Sigmoid colon (tissue), 7 donors: ENCODE measurements around the gene GSTP1. TPM values are rescaled to one million over a fixed set of nuclear protein-coding genes. Genes with fewer than 3 reads are reported as not detected.

Experiments
- DNase-seq: peaks from one replicate; pipeline ENCODE4 v3.0.0-alpha.2; 2019
- H3K27ac ChIP-seq, 4 donors: fragments of 200-600 bp; sonication (generic); one replicate each; pipeline ENCODE4 v1.5.1; 2016 to 2019; ENCODE audit warnings: mild to moderate bottlenecking in 1 of 4
- H3K27me3 ChIP-seq, 3 donors: fragments of 200-600 bp; sonication (generic); one replicate each; pipeline ENCODE4 v1.5.1; 2019; ENCODE audit warnings: mild to moderate bottlenecking in 1 of 3
- H3K36me3 ChIP-seq, 4 donors: fragments of 200-600 bp; sonication (generic); one replicate each; pipeline ENCODE4 v1.5.1; 2016 to 2019
- H3K4me1 ChIP-seq, 4 donors: fragments of 200-600 bp; sonication (generic); one replicate each; pipeline ENCODE4 v1.5.1; 2017 to 2019
- H3K4me3 ChIP-seq, 4 donors: fragments of 200-600 bp; sonication (generic); one replicate each; pipeline ENCODE4 v1.5.1; 2017 to 2019; ENCODE audit warnings: mild to moderate bottlenecking in 2 of 4, moderate library complexity in 1 of 4
- H3K9me3 ChIP-seq, 4 donors: fragments of 200-600 bp in 3 of 4; sonication (generic) in 3 of 4; one replicate each; pipeline versions ENCODE4 v1.5.1 to v1.6.1; 2013 to 2019
- CTCF ChIP-seq, 4 experiments: fragments of 450-650 bp in 3 of 4; fragments of 200-600 bp in 1 of 4; IDR thresholded peaks; one replicate each; pipeline ENCODE4 v1.5.1; 2016 to 2019; ENCODE audit warnings: antibody characterized with exemption in 4 of 4, mild to moderate bottlenecking in 3 of 4, moderate library complexity in 2 of 4
- EP300 ChIP-seq, 4 donors: sonication (generic); formaldehyde crosslinking; IDR thresholded peaks; one replicate each; pipeline ENCODE4 v1.6.1; 2017; ENCODE audit warnings: antibody characterized with exemption in 4 of 4
- POLR2A ChIP-seq, 2 donors: fragments of 450-650 bp; IDR thresholded peaks; one replicate each; pipeline ENCODE4 v1.6.1; 2016; ENCODE audit warnings: antibody characterized with exemption in 2 of 2, mild to moderate bottlenecking in 2 of 2, moderate library complexity in 2 of 2
- POLR2AphosphoS5 ChIP-seq, 4 donors: sonication (generic); formaldehyde crosslinking; IDR thresholded peaks; one replicate each; pipeline ENCODE4 v1.6.1; 2017; ENCODE audit warnings: antibody characterized with exemption in 4 of 4
- WGBS, 2 donors: extraction: QIAGEN DNeasy Blood & Tissue Kit; methylation state at CpG; one replicate each; pipeline ENCODE4 v1.1.7; 2013; 5-methylcytosine and 5-hydroxymethylcytosine counted together
- intact Hi-C: fragments of 100-400 bp; cut with DNase I; formaldehyde crosslinking; loops from one replicate; pipeline ENCODE4 v1.15.1; 2023
- polyA plus RNA-seq, 3 donors: library from polyadenylated mRNA; stranded (reverse); fragments of 200-250 nt; gene quantifications; one replicate each; pipeline ENCODE4 v1.2.3, GENCODE V29; 2013
- total RNA-seq, 4 donors: library from RNA; depleted of rRNA; stranded (reverse); fragments of >200 nt; gene quantifications; one replicate each; pipeline ENCODE4 v1.1.0, GENCODE V29; 2016
- donor health status: healthy with polysubstance abuse.
- donor health status: Bipolar disorder and iron deficiency.
- donor health status: healthy.

Gene GSTP1
- total and polyA plus RNA-seq, 7 donors: 349 to 717 (median 584) TPM

- H3K36me3 ChIP-seq: peaks cover 20 to 49% (median 30%) of the 10 kb centered on the region in 4 donors
- WGBS, 2 donors: 83 to 85% methylated on average over 17 of the region's 17 CpGs
- peaks cover 8 to 26% (median 25%) of the 10 kb centered on the region in 3 donors for H3K27me3 ChIP-seq
- TF ChIP-seq POLR2AphosphoS5 (IDR thresholded peaks at IDR 0.05): no peak
- no peak for TF ChIP-seq POLR2A (IDR thresholded peaks at IDR 0.05)
- TF ChIP-seq CTCF (IDR thresholded peaks at IDR 0.05): no peak
- no peak for TF ChIP-seq EP300 (IDR thresholded peaks at IDR 0.05)
- intact Hi-C loops: no loop called here
- H3K4me1 ChIP-seq: peaks cover 0 to 16% (median 12%) of the 10 kb centered on the region in 4 donors
- peak overlapping the region in 3 of 4 donors; percentile 40 to 47 (median 45) for H3K27ac ChIP-seq
- H3K9me3 ChIP-seq: no peaks in the 10 kb centered on the region
- no peak for DNase-seq
- H3K4me3 ChIP-seq: peak overlapping the region in 3 of 4 donors; percentile 31 to 49 (median 44)
Measured at GRCh38 chr11:67613313-67613959, 29.8 kb downstream of the GSTP1 start.

- H3K4me3 ChIP-seq: peak overlapping the region; percentile 1 to 49 (median 38)
- intact Hi-C loops: no loop called here
- peaks cover 0 to 16% (median 11%) of the 10 kb centered on the region in 4 donors for H3K4me1 ChIP-seq
- 12% methylated on average over 23 of the region's 23 CpGs for WGBS, 2 donors
- H3K27ac ChIP-seq: peak overlapping the region; percentile 40 to 47 (median 46)
- H3K9me3 ChIP-seq: no peaks in the 10 kb centered on the region
- H3K36me3 ChIP-seq: peaks cover 18 to 42% (median 28%) of the 10 kb centered on the region in 4 donors
- TF ChIP-seq EP300 (IDR thresholded peaks at IDR 0.05) (no peak), POLR2AphosphoS5 (IDR thresholded peaks at IDR 0.05) (peak in 1 of 4 donors; percentile 23), CTCF (IDR thresholded peaks at IDR 0.05) (peak; percentile 10 to 69 (median 48))
- DNase-seq: peak; percentile 79
- peaks cover 8 to 26% (median 25%) of the 10 kb centered on the region in 3 donors for H3K27me3 ChIP-seq
Measured at GRCh38 chr11:67613960-67614715, 30.5 kb downstream of the GSTP1 start.

- no peak for DNase-seq
- intact Hi-C loops: no loop called here
- H3K9me3 ChIP-seq: no peaks in the 10 kb centered on the region
- H3K27ac ChIP-seq: peak overlapping the region in 1 of 4 donors; percentile 47
- TF ChIP-seq POLR2AphosphoS5 (IDR thresholded peaks at IDR 0.05) (no peak), EP300 (IDR thresholded peaks at IDR 0.05) (no peak), CTCF (IDR thresholded peaks at IDR 0.05) (peak in 1 of 4 experiments; percentile 21)
- peaks cover 0 to 16% (median 11%) of the 10 kb centered on the region in 4 donors for H3K4me1 ChIP-seq
- H3K27me3 ChIP-seq: peaks cover 8 to 26% (median 25%) of the 10 kb centered on the region in 3 donors
- 82 to 88% methylated on average over 18 of the region's 18 CpGs for WGBS, 2 donors
- peak overlapping the region in 1 of 4 donors; percentile 44 for H3K4me3 ChIP-seq
- H3K36me3 ChIP-seq: peaks cover 13 to 34% (median 26%) of the 10 kb centered on the region in 4 donors
Measured at GRCh38 chr11:67614730-67615714, 31.4 kb downstream of the GSTP1 start.

GRCh38 chr11:67615728-67616430 is 32.3 kb downstream of the GSTP1 start:
- no peak overlapping the region for H3K4me3 ChIP-seq
- no peak for DNase-seq
- intact Hi-C loops: no loop called here
- H3K27me3 ChIP-seq: peaks cover 8 to 26% (median 25%) of the 10 kb centered on the region in 3 donors
- WGBS, 2 donors: 38 to 51% methylated on average over 34 of the region's 34 CpGs
- H3K27ac ChIP-seq: no peak overlapping the region
- peaks cover 0 to 16% (median 11%) of the 10 kb centered on the region in 4 donors for H3K4me1 ChIP-seq
- H3K9me3 ChIP-seq: no peaks in the 10 kb centered on the region
- H3K36me3 ChIP-seq: peaks cover 7 to 25% (median 18%) of the 10 kb centered on the region in 4 donors
- no peak for TF ChIP-seq EP300 (IDR thresholded peaks at IDR 0.05)
- no peak for TF ChIP-seq POLR2AphosphoS5 (IDR thresholded peaks at IDR 0.05)
- no peak for TF ChIP-seq POLR2A (IDR thresholded peaks at IDR 0.05)
- no peak for TF ChIP-seq CTCF (IDR thresholded peaks at IDR 0.05)
